TTC549 (cell line): ENCODE measurements around the gene GGT7.
"Not testable (repeated sequence)": the region's sequence is repeated elsewhere in the genome, so short reads cannot be mapped to it uniquely, and the experiment has no call there.

ENCODE experiments used
- FAIRE-seq: peaks from 2 replicates; lab custom pipeline; 2012; peaks lifted over from hg19 to GRCh38; lab: Jason Lieb, UNC

The GGT7 gene, protein sequence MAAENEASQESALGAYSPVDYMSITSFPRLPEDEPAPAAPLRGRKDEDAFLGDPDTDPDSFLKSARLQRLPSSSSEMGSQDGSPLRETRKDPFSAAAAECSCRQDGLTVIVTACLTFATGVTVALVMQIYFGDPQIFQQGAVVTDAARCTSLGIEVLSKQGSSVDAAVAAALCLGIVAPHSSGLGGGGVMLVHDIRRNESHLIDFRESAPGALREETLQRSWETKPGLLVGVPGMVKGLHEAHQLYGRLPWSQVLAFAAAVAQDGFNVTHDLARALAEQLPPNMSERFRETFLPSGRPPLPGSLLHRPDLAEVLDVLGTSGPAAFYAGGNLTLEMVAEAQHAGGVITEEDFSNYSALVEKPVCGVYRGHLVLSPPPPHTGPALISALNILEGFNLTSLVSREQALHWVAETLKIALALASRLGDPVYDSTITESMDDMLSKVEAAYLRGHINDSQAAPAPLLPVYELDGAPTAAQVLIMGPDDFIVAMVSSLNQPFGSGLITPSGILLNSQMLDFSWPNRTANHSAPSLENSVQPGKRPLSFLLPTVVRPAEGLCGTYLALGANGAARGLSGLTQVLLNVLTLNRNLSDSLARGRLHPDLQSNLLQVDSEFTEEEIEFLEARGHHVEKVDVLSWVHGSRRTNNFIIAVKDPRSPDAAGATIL

DNA sequence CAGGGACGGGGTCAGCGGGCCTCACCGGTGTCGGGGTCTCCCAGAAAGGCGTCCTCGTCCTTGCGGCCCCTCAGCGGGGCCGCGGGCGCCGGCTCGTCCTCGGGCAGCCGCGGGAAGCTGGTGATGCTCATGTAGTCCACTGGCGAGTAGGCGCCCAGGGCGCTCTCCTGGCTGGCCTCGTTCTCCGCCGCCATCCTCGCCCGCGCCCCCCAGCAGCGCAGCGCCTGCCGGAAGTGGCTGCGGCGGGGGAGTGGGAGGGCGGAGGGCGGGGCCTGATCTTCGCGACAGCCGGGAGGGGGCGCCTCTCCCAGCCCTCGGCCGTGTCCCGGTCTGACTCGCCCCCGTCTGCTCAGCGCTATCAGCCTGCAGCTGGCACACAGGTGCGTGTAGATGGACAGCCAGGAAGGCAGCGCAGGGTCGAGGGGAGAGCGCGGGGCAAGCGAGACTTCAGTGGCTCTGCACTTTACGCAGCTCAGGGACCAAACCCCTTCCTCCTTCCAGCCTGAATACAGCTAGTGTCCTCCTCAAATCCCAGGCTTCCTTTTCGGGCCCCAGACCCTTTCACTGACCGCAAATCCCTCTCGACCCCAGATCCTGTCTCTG lies at the start of gene GGT7:
Gene GGT7, minus strand, starts transcription at position 235 of the 603 bp plus-strand sequence. Its CDS starts 41 bp downstream, at position 194.
- FAIRE-seq: no peak

DNA sequence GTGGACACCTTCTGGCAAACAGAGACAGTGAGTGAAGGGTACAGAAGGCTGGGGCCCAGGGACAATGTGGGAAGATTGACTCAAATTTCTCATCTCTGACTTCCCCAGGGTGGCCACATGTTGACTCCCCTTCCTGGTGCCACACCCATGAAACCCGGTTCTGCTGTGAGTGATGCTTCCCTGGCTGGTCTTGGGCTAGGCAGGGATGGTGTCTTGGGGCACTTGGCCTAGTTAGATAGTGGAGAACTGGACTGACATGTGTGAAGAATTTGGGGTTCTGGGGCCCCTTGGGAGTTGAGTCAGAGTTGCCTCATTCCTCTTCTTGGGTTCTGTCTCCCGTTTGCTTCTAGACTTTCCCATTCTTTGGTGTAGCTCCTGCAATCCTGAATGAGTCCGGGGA lies 48.8 kb upstream of the GGT7 start:
- no peak for FAIRE-seq

DNA sequence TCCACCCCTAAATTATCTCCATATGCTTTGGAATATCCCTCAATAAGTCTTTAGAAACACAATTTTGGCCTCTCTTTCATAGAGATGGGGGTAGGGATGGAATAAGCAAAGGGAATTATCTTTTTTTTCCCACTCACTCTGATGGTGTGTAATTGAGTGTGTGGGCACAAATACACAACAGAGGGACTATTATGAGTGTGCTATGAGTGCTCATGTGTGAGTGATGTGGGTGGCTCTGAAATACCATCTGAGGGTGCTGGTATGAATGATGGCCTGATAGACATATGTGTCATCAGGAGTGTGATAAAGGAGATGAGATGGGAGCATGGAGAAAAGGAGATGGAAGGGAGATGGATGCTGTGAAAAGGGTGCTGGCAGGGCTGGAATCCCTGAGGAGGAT lies 47.4 kb upstream of the GGT7 start:
- no peak for FAIRE-seq

DNA sequence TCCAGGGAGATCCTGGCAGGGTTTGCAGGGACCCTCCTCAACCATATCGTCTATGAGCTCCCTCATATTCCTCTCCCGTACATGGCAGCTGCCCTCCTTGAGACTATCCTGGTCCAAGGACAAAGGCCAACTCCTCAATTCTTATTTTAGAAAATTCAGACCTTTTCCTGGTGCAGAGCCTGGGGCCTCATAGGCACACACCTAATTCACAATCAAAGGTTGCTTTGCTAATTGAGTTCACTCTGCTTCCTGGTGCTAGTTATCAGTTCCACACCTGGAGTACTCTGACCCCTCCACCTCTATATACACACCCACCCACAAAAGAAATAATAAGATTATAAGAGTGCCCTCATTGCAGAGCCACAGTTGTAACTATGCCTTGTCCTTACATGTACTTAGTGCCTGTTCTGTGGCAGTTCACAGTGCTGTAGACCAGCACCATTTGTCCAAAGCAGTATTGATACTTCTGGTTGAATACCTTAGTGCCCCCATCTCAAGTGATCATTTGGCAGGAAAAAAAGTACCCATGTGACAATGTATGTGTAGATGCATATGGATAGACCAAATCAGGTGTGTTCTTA lies 44.2 kb upstream of the GGT7 start:
- FAIRE-seq: no peak

DNA sequence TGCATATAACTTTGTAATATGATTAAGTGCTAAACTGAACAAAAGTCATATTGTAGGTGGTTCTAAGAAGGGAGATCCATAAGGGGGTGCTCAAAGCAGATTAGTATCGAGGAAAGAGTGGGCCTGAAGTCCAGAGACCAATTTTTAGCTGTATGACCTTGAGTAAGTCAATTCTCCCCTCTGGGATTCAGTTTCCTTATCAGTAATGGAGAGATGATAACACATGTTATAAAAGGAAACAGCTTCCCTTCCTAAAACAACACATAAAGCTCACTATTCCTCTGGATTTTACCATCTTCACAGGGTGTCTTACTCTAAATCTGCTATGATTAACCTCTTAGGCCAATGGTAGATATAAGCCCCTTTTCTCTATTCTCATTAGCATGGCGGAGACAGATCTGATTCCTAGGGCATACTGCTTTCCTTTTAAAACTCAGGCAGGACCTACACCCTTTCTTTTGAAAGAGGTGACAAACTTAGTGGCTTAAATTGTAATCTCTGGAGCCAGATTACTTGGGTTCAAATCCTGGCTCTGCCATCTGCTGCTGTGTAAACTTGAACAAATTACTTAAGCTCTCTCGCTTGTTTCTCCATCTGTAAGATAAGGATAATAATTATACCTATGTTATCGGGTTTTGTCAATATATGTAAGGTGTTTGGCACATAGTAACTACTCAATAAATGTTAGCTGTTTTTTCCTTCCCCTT lies 43.2 kb upstream of the GGT7 start:
- FAIRE-seq: no peak

DNA sequence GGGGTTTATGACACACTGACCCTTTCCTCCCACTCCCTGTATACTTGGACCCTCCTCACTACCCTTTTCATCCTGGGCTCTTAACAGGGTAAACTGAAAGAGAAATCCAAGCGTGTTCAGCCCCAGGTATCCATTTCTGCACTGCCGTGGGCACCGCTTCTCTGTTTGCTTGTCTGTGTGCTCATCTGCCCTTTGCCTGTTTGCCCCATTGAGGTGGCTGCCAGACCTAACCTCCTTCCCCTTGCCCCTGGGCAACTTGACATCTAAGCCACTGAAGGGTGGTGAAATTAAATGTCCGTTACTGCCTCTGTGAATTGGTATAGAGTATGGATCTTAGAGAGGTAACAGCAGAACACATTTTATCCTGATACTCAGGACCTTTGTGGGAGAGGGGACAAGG lies 42.5 kb upstream of the GGT7 start:
- FAIRE-seq: no peak

DNA sequence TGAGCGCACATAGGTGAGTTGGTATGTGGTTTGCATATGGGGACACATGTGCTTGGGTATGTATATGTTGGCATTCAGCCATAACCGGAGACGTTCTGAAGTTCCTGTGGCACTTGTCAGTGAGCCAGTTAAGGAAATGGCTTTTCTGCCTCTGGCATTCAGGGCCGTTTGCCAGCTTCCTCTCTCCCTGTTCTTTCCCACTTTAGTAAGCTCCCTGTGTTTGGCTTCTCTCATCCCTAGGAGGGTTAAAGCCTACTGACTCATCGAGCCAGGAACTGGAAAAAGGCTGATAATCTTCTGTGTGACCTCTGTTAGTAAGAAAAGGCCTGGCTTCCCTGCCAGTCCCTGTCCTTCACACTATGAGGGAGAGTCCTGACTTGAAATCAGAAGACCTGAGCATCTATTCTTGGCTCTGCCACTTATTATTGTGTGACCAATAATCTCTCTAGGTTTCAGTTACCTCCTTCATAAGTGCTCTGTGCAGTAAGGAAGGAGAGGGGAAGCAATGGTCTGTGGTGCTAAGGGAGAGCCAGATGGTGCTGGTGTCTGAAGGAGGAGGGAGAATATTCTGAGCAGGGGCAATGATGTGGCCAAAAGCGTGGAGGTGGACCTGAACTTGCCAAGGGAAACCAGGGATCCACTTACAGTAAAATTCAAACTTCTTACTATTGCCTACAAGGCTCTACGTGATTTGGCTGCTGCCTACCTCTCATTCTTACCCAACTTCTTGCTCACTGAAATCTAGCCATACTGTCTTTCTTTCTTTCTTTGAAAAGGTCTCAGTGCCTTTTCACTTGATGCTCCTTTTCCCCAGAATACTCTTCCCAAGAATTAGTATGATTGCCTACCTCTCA lies 35.2 kb upstream of the GGT7 start:
- FAIRE-seq: no peak

DNA sequence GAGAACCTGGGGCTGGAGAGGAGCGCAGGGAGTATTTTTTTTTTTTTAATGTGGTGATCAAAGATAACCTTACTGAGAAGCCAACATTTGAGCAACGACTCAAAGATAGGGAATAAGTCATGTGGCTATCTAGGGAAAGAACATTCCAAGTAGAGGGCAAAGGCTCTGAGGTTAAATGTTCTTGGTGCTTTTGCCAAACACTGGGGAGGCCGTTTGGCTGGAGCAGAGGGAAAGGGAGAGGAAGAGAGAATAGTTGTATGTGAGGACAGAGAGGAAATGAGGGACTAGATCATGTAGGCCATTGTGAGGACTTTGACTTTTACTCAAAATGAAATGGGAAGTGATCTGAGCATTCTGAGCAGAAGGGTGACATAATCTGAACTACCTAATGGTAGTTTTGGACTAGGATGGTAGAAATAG lies 31.6 kb upstream of the GGT7 start:
- no peak for FAIRE-seq

DNA sequence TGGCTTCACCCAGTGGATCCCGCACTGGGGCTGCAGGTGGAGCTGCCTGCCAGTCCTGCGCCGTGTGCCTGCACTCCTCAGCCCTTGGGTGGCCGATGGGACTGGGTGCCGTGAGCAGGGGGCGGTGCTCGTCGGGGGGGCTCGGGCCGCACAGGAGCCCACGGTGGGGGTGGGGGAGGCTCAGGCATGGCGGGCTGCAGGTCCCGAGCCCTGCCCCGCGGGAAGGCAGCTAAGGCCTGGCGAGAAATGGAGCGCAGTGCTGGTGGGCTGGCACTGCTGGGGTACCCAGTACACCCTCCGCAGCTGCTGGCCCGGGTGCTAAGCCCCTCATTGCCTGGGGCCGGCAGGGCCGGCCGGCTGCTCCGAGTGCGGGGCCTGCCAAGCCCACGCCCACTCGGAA lies 26.1 kb upstream of the GGT7 start:
- not testable (repeated sequence) for FAIRE-seq

DNA sequence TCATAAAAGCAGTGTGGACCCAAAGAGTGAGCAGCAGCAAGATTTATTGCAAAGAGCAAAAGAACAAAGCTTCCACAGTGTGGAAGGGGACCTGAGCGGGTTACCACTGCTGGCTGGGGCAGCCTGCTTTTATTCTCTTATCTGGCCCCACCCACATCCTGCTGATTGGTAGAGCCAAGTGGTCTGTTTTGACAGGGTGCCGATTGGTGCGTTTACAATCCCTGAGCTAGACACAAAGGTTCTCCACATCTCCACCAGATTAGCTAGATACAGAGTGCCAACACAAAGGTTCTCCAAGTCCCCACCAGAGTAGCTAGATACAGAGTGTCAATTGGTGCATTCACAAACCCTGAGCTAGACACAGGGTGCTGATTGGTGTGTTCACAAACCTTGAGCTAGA lies 25.5 kb upstream of the GGT7 start:
- not testable (repeated sequence) for FAIRE-seq

DNA sequence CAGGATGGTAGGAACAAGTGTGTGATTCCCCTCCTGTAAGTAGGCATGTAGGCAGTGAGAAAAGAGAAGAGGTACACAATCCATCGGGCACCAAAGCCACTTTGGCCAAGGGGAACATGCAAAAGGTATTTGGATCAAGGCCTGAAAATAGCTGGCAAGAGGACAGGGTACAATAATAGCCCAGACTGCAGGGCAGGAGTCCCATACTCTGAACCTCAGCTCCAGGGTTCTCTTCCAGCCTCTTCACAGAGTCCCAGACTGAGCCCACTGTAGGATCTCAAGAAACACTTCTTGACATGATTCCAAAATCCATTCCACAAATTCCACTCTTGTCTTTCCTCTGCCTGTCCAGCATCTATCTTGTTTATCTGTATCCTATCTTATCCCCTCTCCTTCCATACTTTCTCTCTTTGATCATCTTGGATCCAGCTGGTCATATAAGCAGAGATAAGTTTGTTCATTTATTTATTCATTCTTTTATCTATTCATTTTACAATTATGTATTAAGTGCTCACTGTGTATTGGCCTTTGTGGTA lies 23.5 kb upstream of the GGT7 start:
- FAIRE-seq: no peak

DNA sequence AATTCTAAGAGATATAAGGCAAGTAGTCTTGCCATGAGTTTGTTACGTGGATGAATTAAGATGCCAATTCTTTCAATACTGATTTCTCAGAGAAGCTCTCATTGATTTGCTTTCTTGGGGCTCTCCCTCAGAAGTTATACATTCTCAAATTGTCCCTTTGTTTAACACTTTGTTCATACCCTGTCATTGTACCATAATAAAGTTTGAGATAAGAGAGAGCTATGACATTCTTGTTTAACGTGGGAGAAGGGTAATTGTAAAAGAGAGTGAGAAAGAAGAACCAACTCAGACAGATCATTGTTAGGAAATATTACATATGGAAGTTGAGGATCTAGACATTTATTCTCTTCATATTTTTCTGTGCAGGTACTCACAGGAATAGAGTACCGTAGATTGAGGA lies 22.8 kb upstream of the GGT7 start:
- FAIRE-seq: no peak

DNA sequence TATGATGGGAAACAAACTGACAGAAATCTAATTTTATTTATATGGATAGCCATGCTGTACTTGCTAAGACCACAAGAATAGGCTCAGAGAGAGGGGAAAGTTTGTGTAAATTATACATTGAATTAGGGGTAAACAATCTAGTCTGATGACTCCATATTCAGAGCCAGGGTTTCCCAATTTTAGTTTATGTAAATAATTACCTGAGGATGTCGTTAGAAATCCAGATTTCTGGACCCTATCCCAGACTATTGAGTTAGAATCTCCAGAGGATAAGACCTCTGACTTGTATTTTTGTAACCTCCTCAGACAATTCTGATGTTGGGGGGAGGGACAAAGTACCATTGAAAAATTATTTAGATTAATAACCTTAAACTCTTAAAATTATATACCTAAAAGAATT lies 22.1 kb upstream of the GGT7 start:
- FAIRE-seq: no peak

DNA sequence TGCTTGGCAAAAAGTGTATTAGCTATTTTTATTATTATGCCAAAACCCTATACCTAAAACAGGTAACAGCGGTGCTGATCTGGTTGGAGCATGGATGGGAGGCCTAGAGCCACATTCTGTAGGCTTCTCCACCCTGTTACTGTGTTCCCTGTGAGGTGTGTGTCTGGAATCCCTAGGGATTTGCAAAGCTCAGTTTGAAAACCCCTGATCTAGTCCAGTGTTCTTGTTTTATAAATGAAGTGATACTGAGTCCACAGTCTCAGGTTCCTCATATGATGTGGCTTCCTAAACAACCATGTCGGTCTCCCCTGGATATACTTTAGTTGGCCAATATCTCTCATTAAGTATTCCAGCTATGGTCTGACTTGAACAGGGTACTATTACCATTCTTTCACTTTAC lies 20.0 kb upstream of the GGT7 start:
- no peak for FAIRE-seq

DNA sequence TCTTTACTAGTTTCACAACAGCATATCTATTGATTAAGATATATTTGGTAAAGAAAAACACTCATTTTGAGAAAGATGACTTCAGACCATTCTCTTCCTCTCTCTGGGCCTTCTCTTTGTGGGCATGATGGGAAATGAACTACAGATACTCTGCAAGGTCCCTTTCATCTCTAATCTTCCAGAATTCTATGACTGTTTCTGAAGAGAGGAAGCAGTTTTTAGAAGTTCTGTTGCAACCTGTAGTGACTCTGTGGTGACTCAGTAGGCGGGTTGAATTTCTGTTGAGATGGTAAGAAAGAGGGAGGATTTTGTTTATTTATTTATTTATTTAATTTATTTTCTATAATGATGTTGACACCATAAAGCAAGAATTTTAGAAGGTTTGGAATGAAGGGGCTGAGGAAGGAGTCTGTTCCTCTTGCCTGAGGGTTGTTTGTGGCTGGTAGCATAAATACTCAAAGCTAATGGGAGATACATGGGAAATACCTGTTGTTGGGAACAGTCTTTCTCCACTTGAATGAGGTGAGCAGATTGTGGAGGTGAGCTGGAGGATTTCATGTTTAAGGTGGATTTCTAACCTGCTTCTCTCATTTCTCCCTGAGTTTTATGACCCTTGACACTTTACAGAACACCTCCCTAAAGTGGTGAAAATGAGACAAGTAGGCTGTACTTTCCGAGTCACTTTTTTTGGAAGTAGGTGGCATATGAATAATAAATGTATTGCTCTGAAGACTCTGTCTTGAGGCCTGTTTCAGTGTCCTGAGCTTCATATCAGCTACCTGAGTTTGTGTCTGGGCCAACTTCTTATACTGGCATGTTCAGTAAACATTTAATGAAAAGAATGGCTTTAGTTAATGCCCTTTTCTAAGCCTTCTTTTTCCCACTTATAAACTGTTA lies 18.8 kb upstream of the GGT7 start:
- FAIRE-seq: no peak

DNA sequence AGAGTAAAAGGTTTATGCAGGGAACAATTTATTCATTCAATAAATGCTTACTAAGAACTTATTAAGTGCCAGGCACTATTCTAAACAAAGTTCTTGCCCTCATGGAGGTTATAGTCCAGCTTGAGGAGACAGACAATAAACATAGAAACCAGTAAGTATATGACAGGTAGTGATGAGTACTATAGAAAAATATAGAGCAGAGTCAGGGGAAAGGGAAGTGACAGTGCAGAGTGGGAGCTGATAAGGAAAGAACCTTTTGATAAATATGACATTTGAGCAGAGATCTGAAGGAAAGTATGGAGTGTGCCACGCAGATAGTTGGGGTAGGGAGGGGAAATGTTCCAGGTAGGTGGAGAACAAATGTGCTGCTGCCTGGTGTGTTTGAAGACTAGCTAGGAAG lies 15.8 kb upstream of the GGT7 start:
- FAIRE-seq: no peak

DNA sequence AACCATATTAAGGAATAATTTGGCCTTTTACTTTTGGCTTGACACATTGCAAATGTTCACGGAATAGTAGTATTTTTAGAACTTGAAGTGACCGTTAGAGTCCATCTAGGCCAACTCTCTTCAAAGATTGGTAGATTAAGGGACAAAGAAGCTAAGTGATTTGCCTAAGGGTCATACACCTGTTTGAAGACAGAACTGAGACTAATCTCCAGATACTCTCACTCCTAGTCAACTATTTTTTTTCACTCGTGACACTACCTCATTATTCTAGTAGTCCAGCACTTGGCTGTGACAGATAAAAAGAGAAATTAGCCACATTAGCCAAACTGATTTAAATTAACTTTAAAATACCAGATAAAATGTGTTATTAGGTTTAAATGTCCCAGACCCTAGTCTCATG lies 14.4 kb upstream of the GGT7 start:
- FAIRE-seq: no peak

DNA sequence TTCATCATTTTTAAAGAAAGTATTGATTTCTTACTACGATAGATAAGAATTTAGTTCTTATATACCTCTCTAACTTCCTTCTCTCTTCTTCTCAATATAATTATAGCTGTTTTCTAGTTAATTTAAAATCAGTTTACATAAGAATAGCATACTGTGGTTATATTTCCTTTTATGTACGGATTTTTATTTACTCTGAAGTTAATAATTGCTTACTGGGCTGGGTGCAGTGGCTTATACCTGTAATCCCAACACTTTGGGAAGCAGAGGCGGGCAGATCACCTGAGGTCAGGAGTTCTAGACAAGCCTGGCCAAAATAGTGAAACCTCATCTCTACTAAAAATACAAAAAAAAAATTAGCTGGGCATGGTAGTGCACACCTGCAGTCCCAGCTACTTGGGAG lies 13.5 kb upstream of the GGT7 start:
- no peak for FAIRE-seq

DNA sequence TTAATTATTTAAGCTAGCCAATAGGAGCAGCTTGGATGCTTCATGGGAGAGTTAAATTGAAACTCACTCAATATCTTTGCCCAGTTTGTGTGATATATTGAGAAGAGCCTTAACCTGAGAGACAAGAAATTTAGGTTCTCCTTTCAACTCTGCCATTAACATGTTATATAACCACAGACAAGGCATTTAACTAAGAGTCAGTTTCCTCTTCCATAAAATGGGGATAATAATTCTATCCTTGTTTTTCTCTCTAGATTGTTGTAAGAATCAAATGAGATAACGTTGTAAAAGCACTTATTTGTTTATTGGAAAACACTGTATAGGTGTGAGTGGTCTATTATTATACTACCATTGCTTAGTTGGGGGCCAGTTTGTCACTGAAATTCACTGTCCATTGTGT lies 11.6 kb upstream of the GGT7 start:
- FAIRE-seq: no peak

DNA sequence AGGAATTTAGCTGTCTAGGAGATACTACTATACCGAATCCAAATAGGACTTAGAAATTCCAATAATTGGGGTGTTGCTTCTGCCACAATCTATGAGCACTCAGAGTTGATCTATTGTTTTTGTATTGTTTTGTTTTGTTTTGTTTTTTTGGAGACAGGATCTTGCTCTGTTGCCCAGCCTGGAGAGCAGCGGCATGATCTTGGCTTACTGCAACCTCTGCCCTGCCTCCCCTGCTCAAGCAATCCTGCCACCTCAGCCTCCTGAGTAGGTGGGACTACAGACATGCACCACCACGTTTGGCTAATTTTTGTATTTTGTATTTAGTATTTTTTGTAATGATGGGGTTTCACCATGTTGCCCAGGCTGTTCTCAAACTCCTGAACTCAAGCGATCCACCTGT lies 11.2 kb upstream of the GGT7 start:
- no peak for FAIRE-seq
